Kidney tubule cell (primary cell): ENCODE results near the gene SPNS3.

Experiments used
- DNase-seq: peaks from one replicate; pipeline ENCODE4 v3.0.0-alpha.2; 2018; ENCODE audit warnings: low spot score

The SPNS3 gene

DNA sequence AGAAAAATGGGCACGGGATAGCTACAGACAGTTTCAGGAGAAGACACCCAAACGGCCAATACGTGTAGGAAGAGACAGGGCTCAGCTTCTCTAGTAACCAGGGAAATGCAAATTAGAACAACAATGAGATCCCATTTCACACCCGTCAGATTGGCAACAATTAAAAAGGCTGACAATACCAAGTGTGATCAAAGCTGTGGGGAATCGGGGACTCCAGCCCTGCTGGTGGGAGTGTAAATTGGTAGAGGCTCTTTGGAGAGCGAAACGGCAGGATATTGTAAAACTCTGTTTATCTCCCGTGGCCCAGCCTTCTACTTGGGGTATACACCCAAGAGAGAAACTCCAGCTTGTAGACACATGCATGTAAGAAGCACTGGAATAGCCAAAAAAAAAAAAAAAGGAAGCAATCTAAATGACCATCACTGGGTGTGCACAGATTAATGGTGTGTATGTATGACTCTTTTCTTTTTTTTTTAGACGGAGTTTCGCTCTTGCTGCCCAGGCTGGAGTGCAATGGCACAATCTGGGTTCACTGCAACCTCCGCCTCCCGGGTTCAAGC, 93.9 kb downstream of the SPNS3 start:
- no peak for DNase-seq

GRCh38 chr17:4529533-4530152, 95.9 kb downstream of the SPNS3 start:
- DNase-seq = no peak

DNA sequence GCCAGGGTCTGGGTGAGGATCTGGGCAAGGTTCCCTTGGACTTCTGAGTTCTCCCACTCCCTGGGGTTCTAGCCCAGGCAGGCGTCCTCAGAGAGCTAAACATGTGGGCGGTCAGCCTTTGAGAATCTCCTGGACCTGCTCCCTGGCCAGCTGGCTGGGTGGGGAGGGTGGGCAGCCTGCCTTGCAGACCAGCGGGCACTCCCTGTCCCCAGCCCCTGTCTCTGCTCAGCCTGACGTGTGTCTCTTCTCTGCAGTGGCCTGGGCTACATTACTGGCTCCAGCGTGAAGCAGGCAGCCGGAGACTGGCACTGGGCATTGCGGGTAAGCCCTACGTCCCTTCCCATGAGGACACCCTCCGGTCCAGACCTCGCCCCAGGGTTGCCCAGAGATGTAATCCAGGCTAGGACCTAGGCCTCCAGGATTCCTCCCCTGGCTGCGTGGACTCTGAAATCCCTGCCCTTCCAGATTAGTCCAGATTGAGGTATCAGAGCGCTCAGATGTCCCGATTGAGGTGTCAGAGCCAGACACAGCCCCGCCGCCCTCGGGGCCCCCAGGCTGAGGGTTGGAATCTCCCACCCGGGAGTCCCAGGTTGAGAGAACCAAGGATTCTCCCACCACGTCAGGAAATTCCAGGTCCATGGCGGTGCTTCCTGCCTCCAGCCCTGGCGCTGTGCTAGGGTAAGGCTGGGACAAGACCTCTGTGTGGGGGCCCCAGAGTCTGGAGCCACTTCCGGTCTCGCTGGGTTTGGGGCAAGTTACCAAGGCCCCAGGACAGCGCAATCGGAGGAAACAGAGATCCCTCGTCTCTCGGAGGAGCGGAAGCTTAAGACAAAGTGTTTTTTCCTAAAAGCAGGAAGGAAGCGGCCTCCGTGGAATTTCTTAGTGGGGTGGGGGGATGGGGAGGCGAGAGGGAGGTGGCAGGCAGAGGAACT, 97.3 kb downstream of the SPNS3 start:
- DNase-seq = no peak

DNA sequence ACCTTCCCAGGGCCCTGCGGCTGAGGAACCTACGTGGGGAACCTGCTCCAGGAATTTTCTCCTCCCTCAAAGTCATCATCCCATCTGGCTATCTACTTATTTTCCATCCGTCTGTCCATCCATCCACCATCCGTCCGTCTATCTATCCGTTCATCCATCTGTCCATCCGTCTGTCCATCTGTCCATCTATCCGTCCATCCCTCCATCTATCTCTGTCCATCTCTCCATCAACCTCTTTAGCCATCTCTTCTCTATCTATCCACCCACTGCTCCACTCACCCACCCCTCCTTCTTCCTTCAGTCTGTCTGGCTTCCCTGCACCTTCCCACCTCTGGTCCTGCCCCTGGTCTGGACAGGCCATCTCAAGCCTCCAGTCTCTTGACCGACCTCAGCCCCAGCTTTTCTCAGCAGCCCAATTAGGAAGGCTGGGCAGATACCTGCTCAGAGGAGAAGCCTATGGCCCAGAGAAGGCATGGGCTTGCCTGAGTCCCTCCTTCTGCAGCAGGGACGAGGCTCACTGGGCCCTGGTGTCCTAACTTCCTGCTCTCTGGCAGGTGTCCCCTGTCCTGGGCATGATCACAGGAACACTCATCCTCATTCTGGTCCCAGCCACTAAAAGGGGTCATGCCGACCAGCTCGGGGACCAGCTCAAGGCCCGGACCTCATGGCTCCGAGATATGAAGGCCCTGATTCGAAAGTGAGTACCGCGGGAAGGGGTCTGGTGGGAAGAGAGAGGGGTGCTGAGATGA, 98.4 kb downstream of the SPNS3 start:
- no peak for DNase-seq

GRCh38 chr17:4532860-4533522, 99.3 kb downstream of the SPNS3 start:
- no peak for DNase-seq

- no peak for DNase-seq
Observed at GRCh38 chr17:4533523-4534504, 100.1 kb downstream of the SPNS3 start.

- no peak for DNase-seq
Observed at GRCh38 chr17:4534515-4534914, 100.8 kb downstream of the SPNS3 start.

DNA sequence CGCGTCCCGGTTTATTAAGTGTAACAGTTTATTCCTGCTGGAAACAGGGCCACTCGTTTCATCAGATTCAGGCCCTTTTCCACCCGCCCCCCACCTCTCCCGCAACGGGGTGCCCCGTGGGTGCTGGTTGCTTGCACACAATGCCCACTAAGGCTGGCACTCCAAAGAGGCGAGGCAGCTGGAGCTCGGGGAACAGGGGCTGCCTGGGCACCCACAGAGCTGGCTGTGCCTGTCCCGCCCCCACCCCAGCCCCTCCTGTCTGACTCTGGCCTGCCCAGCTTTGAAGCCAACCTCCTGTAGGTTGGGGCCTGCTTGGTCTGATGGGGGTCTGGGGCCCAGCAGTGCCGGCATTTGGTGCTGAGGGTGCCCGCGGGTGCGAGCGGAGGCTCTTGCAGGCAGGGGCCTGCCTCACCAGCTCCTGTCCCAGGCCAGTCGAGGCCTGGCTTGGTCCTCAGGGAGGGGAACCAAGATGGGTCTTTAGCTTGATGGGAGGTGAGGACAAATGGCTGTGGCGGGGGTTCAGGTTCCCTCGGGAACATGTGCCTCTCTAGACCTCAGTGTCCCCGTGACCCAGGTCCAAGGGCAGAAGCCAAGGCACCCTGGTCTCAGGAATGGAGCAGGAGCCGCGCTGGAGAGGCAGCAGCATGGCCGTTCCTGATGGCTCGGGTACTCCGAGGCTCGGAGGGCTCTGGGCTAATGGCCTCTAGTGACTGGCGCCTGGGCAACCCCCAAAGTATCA, 101.4 kb downstream of the SPNS3 start:
- no peak for DNase-seq

DNA sequence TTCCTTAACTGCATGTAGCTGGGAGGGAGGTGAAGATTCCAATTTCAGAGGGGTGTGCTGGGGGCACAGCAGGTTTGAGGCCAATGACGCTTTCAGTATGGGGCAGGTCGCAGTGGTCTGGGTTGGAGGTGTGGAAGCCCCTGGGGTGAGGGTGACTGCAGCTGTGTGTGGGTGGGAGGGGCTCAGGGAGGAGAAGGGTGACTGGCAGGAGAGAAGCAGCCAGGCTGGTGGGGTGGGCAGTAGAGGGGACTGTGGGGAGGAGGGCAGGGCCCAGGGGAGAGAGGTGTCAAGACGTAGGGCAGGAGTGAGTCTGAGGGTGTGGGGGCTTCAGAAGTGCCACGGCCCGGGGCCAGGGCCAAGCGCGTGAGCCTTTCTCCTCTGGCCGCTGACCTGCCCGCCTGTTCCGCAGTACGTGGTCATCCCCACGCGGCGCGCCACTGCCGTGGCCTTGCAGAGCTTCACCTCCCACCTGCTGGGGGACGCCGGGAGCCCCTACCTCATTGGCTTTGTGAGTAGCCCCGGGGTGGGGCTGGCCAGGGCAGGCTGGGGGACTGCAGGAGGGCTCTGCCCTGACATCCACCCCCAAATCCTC, 102.0 kb downstream of the SPNS3 start:
- no peak for DNase-seq

DNA sequence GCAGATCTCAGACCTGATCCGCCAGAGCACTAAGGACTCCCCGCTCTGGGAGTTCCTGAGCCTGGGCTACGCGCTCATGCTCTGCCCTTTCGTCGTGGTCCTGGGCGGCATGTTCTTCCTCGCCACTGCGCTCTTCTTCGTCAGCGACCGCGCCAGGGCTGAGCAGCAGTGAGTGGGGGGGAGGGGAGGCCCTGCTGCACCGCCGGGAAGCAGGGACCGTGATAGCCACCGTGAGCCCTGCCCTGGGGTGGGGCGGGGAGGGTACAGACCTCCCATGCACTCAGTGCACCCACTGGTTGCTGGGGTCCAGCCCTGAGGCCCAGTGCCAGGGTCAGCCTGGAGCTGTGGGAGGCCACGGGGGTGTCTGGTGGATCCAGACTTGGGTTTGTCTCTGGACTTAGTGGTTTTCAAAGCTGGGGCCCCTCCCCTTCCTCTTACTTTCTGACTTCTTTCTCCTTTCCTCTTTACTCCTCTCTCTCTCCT, 102.6 kb downstream of the SPNS3 start:
- no peak for DNase-seq

- no peak for DNase-seq
Observed at GRCh38 chr17:4536742-4537411, 103.1 kb downstream of the SPNS3 start.
